HG03066 (cell line): ENCODE results near the gene TEDC1.

ENCODE experiments used
- ATAC-seq: cut with Tn5 transposase; IDR thresholded peaks from one replicate; pipeline ENCODE4 v1.9.1; 2021; ENCODE audit warnings: low read depth; ENCODE audit not compliant: unreplicated experiment

TEDC1 gene

GRCh38 chr14:105495101-105495989 lies 4.3 kb downstream of the TEDC1 start:
- ATAC-seq: no peak

GRCh38 chr14:105495990-105496830 lies 5.2 kb downstream of the TEDC1 start:
- ATAC-seq: no peak

DNA sequence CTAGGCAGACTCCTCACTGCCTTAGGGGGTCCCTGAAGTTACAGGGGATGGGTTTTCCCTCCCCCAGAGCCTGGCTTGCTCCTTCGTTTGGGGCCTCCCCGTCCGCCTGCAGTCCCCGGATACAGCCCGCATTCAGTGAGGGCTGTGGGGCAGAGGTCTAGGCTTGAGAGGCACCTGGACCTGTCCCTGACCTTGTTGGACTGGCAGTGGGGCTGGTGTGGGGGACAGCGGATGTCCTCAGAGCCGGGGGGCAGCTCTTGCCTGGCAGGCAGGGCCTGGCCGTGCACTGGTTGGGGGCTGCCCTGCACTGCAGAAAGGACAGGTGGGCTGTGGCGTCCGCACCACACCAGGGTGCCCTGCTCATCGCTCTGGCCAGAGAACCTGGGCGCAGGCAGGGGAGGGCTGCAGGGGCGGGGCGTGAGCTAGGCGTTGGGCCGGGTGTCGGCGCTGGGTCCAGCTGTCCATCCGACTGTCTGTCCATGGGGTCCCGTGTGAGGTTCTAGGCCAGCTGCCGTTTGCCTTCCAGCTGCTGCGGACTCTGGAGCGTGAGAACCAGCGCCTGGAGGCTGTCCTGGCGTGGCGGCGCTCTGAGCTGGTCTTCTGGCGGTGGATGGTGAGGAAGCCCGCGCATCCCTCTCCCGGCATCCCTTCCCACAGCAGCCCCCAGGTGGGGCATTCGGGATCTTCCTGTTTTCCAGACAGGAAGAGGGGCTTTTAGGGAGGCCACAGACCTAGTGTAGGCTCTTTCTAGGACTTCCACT lies 6.0 kb downstream of the TEDC1 start:
- ATAC-seq: no peak

GRCh38 chr14:105497671-105498429 lies 6.8 kb downstream of the TEDC1 start:
- ATAC-seq: no peak

GRCh38 chr14:105498430-105499255 lies 7.6 kb downstream of the TEDC1 start:
- ATAC-seq: no peak

DNA sequence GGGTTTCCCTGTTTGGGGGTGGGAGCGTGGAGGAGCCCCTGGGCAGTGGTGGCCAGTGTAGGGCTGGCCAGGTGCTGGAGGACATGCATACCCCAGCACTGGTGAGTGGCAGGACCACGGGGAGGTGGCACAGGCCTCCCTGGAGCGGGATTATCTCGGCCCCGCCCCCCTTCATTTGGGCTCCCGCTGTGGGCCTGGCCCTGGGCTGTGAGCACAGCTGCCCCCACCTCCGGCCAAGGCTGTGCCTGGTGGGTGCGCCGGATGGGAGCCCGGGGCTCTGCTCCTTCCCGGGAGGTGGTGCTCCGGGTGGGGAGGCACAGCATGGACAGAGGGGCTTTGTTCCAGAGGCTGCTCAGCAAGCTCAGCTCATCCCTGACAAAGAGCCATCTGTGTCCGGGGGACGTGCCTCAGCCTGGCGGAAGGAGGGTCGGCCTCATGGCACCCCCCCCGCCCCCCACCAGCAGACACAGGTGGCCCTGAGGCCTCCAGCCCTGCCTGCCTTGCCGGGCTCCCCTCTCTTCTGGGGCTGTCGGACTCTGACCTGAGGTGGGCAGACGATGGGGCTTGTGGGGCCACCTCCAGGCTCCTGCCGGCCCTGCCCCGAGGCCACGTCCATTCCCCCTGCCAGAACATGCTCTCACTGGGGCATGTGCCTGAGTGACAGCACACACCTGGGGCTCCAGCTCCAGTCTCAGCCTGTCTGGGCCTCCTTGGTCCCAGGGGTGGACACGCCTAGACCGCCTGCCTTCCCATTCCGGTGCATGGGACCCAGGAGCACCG lies 8.4 kb downstream of the TEDC1 start:
- ATAC-seq: no peak

GRCh38 chr14:105500036-105500725 lies 9.1 kb downstream of the TEDC1 start:
- no peak for ATAC-seq

DNA sequence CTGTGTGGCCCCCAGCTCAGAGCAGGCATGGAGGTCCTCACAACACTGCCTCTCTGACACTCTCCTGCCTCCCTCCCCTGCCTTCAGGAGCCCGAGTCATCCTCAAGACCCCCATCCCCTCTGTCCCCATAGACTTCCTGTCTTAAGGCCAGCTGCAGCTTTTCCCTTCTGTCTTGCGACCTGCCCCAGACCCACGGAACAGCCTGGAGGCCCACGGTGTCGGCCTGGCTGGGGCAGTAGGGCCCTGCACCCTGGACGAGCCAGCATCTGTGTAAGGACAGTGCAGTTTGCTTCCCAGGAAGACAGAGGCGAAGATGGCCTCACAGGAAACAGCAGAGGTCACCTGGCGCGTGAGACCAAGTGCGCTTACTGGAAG lies 9.7 kb downstream of the TEDC1 start:
- no peak for ATAC-seq

- ATAC-seq: no peak
Observed at GRCh38 chr14:105501504-105502291, 10.7 kb downstream of the TEDC1 start.

DNA sequence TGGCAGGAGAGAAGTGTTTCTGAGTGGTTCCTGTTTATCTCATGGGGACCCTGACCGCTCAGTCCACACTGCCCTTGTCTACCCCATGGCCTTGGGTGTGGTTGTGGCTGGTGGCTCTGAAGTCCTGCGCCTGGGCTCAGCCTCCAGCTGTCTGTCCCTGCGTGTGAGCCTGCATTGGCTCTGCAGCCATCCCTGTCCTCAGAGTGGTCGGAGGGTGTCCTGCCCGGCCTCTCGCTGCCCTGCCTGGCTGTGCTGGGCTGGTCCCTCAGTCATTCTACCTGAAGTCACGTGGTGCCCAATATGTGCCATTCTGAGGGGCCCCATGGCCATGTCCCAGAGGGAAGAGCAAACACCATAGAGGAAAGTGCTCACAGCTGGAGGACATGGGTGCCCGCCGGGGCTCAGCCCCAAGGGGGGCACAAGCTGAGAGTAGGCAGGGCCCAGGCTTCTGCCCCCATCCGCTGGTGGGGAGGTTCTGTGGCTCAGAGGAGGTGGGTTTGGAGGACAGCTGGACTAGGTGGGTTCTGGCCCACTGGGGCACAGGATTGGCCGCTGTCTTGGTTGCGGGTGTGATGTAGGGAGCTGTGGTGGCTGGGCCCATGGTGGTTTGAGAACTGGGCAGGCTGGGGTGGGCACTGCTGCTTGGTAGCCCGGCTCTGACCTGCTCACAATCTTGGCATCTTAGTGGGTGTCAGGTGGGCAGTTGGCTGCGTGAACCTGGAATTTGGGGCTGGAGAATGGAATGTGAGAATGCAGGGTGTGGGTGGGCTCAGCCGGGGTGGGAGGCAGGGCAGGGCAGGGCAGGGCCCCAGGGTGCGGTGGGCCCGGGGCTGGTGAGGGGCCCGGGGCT lies 11.6 kb downstream of the TEDC1 start:
- no peak for ATAC-seq

- ATAC-seq: no peak
Observed at GRCh38 chr14:105503296-105503640, 12.2 kb downstream of the TEDC1 start.

DNA sequence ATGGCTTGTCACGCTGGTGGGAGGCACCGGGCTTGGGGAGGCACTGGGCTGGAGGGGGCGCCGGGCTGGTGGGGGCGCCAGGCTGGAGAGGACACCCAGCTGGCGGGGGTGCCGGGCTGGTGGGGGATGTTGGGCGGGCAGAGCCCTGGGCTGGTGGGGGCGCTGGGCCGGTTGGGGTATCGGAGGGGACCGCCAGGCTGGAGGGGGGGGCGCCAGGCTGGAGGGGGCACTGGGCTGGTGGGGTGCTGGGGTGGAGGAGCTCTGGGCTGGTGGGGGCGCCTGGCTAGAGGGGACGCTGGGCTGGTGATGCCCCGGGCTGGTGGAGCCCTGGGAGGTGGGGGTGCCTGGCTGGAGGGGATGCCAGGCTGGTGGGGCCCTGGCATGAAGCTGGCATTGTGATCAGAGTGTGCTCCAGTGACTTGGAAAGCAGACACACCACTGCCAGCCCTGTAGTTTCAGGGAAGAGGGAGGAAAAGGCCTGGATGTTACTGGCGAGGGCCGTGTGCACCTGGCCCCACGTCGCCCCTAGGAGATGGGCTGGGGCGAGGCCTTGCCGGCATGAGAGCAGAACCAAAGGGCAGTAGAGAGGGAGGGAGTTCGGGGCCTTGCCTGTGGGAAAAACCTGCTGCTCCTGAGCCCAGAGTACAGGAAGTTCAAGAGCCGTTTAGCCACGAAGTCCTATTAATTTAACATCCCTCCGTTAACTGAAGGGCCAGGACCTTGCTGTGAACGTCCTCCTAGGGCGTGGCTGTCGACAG lies 13.1 kb downstream of the TEDC1 start:
- ATAC-seq: no peak

- ATAC-seq: no peak
Observed at GRCh38 chr14:105505101-105505500, 14.1 kb downstream of the TEDC1 start.

GRCh38 chr14:105507247-105507646 lies 16.2 kb downstream of the TEDC1 start:
- ATAC-seq: no peak

- no peak for ATAC-seq
Observed at GRCh38 chr14:105508069-105508468, 17.0 kb downstream of the TEDC1 start.

GRCh38 chr14:105508601-105509000 lies 17.6 kb downstream of the TEDC1 start:
- no peak for ATAC-seq
